ENCODE measurements around the gene LRRC28. TPM values are rescaled to one million over a fixed set of nuclear protein-coding genes. Genes with fewer than 3 reads are reported as not detected.

The LRRC28 gene
- polyA plus RNA-seq, 1 experiment = 23.5 TPM

GRCh38 chr15:99366013-99366412 is 114.7 kb downstream of the LRRC28 start:
- DNase-seq (ENCODE audit: low read depth) = no peak
- ChIA-PET POLR2A (no interaction called here), CTCF (no interaction called here)
- TF ChIP-seq, protein P1, sequence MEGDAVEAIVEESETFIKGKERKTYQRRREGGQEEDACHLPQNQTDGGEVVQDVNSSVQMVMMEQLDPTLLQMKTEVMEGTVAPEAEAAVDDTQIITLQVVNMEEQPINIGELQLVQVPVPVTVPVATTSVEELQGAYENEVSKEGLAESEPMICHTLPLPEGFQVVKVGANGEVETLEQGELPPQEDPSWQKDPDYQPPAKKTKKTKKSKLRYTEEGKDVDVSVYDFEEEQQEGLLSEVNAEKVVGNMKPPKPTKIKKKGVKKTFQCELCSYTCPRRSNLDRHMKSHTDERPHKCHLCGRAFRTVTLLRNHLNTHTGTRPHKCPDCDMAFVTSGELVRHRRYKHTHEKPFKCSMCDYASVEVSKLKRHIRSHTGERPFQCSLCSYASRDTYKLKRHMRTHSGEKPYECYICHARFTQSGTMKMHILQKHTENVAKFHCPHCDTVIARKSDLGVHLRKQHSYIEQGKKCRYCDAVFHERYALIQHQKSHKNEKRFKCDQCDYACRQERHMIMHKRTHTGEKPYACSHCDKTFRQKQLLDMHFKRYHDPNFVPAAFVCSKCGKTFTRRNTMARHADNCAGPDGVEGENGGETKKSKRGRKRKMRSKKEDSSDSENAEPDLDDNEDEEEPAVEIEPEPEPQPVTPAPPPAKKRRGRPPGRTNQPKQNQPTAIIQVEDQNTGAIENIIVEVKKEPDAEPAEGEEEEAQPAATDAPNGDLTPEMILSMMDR (IDR thresholded peaks at IDR 0.05; ENCODE audit: insufficient read depth, low read depth, low read length) = no peak
- no peaks in the 10 kb centered on the region for H3K36me3 ChIP-seq (ENCODE audit: control insufficient read depth, insufficient read depth, low read length)
- H3K27me3 ChIP-seq (ENCODE audit: control insufficient read depth, insufficient read depth, low read length) = no peaks in the 10 kb centered on the region
- no peak overlapping the region for H3K4me3 ChIP-seq (ENCODE audit: low read depth, low read length)

- CTCF ChIA-PET = no interaction called here
These were observed 117.5 kb downstream of the LRRC28 start for GRCh38 chr15:99368743-99369142.

GRCh38 chr15:99369196-99369595 is 117.9 kb downstream of the LRRC28 start:
- Histone ChIP-seq H3K36me3 (ENCODE audit: control insufficient read depth, insufficient read depth, low read length) (no peaks in the 10 kb centered on the region), H3K4me3 (ENCODE audit: low read depth, low read length) (no peak overlapping the region), H3K27me3 (ENCODE audit: control insufficient read depth, insufficient read depth, low read length) (no peaks in the 10 kb centered on the region)
- TF ChIP-seq, protein P1 (IDR thresholded peaks at IDR 0.05; ENCODE audit: insufficient read depth, low read depth, low read length) = no peak
- POLR2A ChIA-PET = no interaction called here
- no peak for DNase-seq (ENCODE audit: low read depth)
- CTCF ChIA-PET = no interaction called here

More at GRCh38 chr15:99368743-99369142, 117.5 kb downstream of the LRRC28 start:
- Histone ChIP-seq H3K27me3 (ENCODE audit: control insufficient read depth, insufficient read depth, low read length) (no peaks in the 10 kb centered on the region), H3K4me3 (ENCODE audit: low read depth, low read length) (no peak overlapping the region), H3K36me3 (ENCODE audit: control insufficient read depth, insufficient read depth, low read length) (no peaks in the 10 kb centered on the region)
- DNase-seq (ENCODE audit: low read depth) = no peak
- POLR2A ChIA-PET = no interaction called here
- TF ChIP-seq, protein P1 (IDR thresholded peaks at IDR 0.05; ENCODE audit: insufficient read depth, low read depth, low read length) = no peak

DNA sequence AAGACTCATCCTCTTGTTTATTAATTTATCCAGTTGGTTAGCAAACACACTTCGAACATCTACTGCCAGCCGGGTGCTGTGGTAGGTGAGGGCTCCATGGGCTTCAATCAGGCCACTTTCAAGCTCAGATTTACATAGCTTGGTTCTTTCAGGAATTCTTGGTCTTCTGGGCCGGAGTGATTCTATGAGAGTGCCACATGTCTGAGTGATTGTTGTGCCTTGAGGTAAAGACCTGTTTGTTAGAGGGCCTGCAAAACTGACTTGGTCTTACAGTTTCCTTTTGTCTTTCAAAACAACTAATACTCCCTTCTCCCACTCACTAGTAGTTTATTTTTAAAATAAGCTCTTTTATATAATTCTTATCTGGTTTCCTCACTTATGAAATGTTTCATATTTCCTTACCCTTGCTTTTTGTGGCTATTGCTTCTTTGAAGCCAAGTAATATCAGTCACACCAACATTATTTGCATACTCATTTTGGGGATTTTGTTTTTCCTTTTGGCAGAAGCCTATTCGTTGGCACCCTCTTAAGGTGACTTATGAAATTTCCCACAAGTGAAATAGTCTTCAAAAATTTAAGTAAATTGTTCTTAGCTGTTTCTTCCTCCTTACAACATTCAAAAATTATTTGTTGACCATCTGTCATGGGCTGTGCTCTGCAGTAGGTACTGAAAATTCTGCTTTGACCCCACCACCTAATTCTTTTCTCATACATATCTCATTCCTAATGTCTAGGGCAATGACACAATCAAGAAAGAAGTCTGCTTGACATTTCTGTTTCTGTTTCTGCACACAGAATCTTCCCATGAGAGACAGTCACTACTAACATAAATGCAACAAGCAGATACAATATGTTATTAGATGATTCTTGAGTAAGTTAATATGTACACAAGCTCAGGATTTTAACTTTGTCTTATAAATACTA is 120.2 kb downstream of the LRRC28 start:
- Histone ChIP-seq H3K27me3 (ENCODE audit: control insufficient read depth, insufficient read depth, low read length) (no peaks in the 10 kb centered on the region), H3K36me3 (ENCODE audit: control insufficient read depth, insufficient read depth, low read length) (no peaks in the 10 kb centered on the region), H3K4me3 (ENCODE audit: low read depth, low read length) (no peak overlapping the region)
- POLR2A ChIA-PET = no interaction called here
- no peak for DNase-seq (ENCODE audit: low read depth)
- TF ChIP-seq, protein P1 (IDR thresholded peaks at IDR 0.05; ENCODE audit: insufficient read depth, low read depth, low read length) = no peak
- CTCF ChIA-PET = interaction anchor here (0.6 to 1.8 kb wide), 6 partner anchors 11 to 73 kb away, joined by 3 to 8 read pairs (median 4); no protein-coding TSS in a partner anchor

- H3K27me3 ChIP-seq (ENCODE audit: control insufficient read depth, insufficient read depth, low read length) = no peaks in the 10 kb centered on the region
- TF ChIP-seq, protein P1 (IDR thresholded peaks at IDR 0.05; ENCODE audit: insufficient read depth, low read depth, low read length) = no peak
- ChIA-PET POLR2A (interaction anchor here (0.7 kb wide), 1 partner anchor 47 kb away, joined by 15 read pairs; no protein-coding TSS in a partner anchor), CTCF (interaction anchor here (0.6 to 1.8 kb wide), 5 partner anchors 12 to 319 kb away, joined by 3 to 6 read pairs (median 3); no protein-coding TSS in a partner anchor)
- no peak for DNase-seq (ENCODE audit: low read depth)
- no peaks in the 10 kb centered on the region for H3K36me3 ChIP-seq (ENCODE audit: control insufficient read depth, insufficient read depth, low read length)
- H3K4me3 ChIP-seq (ENCODE audit: low read depth, low read length) = no peak overlapping the region
These were observed 133.9 kb downstream of the LRRC28 start for GRCh38 chr15:99385005-99385669.
